HG02981 (cell line): ENCODE measurements around the gene CD4.
"Not testable (repeated sequence)": the region's sequence is repeated elsewhere in the genome, so short reads cannot be mapped to it uniquely, and the experiment has no call there.

Experiments used
- ATAC-seq: cut with Tn5 transposase; IDR thresholded peaks from one replicate; pipeline ENCODE4 v1.9.1; 2021; ENCODE audit warnings: mild to moderate bottlenecking, moderate library complexity; ENCODE audit not compliant: unreplicated experiment

Gene CD4

GRCh38 chr12:6863033-6863432, 73.7 kb downstream of the CD4 start:
- ATAC-seq: no peak

- ATAC-seq: no peak
Observed at GRCh38 chr12:6863586-6864321, 74.4 kb downstream of the CD4 start.

GRCh38 chr12:6865307-6865706, 76.0 kb downstream of the CD4 start:
- not testable (repeated sequence) for ATAC-seq

- no peak for ATAC-seq
Observed at GRCh38 chr12:6866163-6866919, 77.0 kb downstream of the CD4 start.

- ATAC-seq: peak; percentile 5
Observed at GRCh38 chr12:6866920-6867412, 77.6 kb downstream of the CD4 start.

- ATAC-seq: peak; percentile 57
Observed at GRCh38 chr12:6867413-6868210, 78.3 kb downstream of the CD4 start, which contains the start of gene TPI1. Gene TPI1 (plus strand): TSS chr12:6867531. CDS start chr12:6867567, 36 bp downstream.

- no peak for ATAC-seq
Observed at GRCh38 chr12:6868211-6869048, 79.1 kb downstream of the CD4 start.

GRCh38 chr12:6869049-6870021, 80.0 kb downstream of the CD4 start:
- ATAC-seq: no peak

GRCh38 chr12:6870304-6870703, 81.0 kb downstream of the CD4 start:
- not testable (repeated sequence) for ATAC-seq
